K562 (cell line): Measurements from ENCODE around the gene ADPRHL1. TPM values are rescaled to one million over a fixed set of nuclear protein-coding genes. Genes with fewer than 3 reads are reported as not detected.

ENCODE experiments used
- E2F8 ChIP-seq: fragments of 450-650 bp; IDR thresholded peaks from 2 replicates; pipeline ENCODE4 v1.7.1; 2018; ENCODE audit warnings: mild to moderate bottlenecking, low read depth; ENCODE audit not compliant: partially characterized antibody
- ELK3 ChIP-seq: fragments of 450-650 bp; formaldehyde crosslinking; IDR thresholded peaks from 2 replicates; pipeline ENCODE4 v1.4.0; 2020; ENCODE audit warnings: mild to moderate bottlenecking
- ESRRA ChIP-seq: fragments of 450-650 bp; IDR thresholded peaks from 2 replicates; pipeline ENCODE4 v1.6.1; 2014; ENCODE audit warnings: low read depth, mild to moderate bottlenecking, moderate library complexity, borderline replicate concordance
- FOXO4 ChIP-seq: fragments of 450-650 bp; formaldehyde crosslinking; IDR thresholded peaks from 2 replicates; pipeline ENCODE4 v1.4.0; 2020; ENCODE audit warnings: mild to moderate bottlenecking, moderate library complexity
- GTF3C2 ChIP-seq: IDR thresholded peaks from 3 replicates; pipeline ENCODE4 v1.6.1; 2011; ENCODE audit warnings: borderline replicate concordance, mild to moderate bottlenecking, moderate library complexity; ENCODE audit not compliant: insufficient read length; ENCODE audit errors: extremely low read depth
- KHSRP ChIP-seq: fragments of 450-650 bp; IDR thresholded peaks from 2 replicates; pipeline ENCODE4 v1.6.1; 2017
- NCOA6 ChIP-seq: fragments of 450-650 bp; IDR thresholded peaks from 2 replicates; pipeline ENCODE4 v1.6.1; 2017; ENCODE audit warnings: mild to moderate bottlenecking
- NFATC3 ChIP-seq: fragments of 450-650 bp; IDR thresholded peaks from 2 replicates; pipeline ENCODE4 v1.6.1; 2017; ENCODE audit warnings: mild to moderate bottlenecking
- NFXL1 ChIP-seq: fragments of 450-650 bp; formaldehyde crosslinking; IDR thresholded peaks from 2 replicates; pipeline ENCODE4 v1.4.0; 2021; ENCODE audit warnings: mild to moderate bottlenecking
- SAFB ChIP-seq: fragments of 200-400 bp; formaldehyde crosslinking; IDR thresholded peaks from 2 replicates; pipeline ENCODE4 v1.6.1; 2017; ENCODE audit warnings: low read depth, low read length, borderline replicate concordance
- SMAD1 ChIP-seq: fragments of 150-350 bp; IDR thresholded peaks from 2 replicates; pipeline ENCODE4 v1.6.1; 2014; ENCODE audit warnings: low read length, low read depth; ENCODE audit not compliant: partially characterized antibody
- SRF ChIP-seq, 2 experiments: fragments of 250-450, 450-650 bp in 1 of 2; sonication (Bioruptor Pico) in 1 of 2; sonication (generic) in 1 of 2; formaldehyde crosslinking; IDR thresholded peaks; 2 replicates each; pipeline versions ENCODE4 v1.5.0 to v1.5.1; 2020 to 2022; ENCODE audit warnings: mild to moderate bottlenecking in 1 of 2, missing genetic modification reagents in 1 of 2
- TFAM ChIP-seq: fragments of 250-450 bp; sonication (Bioruptor Pico); conservative IDR thresholded peaks from 2 replicates; pipeline ENCODE4 v1.5.0; 2021; ENCODE audit warnings: mild to moderate bottlenecking, moderate library complexity
- TRIM24 ChIP-seq, 2 experiments: fragments of 450-650 bp; IDR thresholded peaks; 2 replicates each; pipeline ENCODE4 v1.6.1; 2016
- XRCC3 ChIP-seq: fragments of 450-650 bp; IDR thresholded peaks from 2 replicates; pipeline ENCODE4 v1.6.1; 2017; ENCODE audit warnings: mild to moderate bottlenecking, moderate library complexity
- ZKSCAN3 ChIP-seq: fragments of 250-450 bp; sonication (Bioruptor Pico); IDR thresholded peaks from 2 replicates; pipeline ENCODE4 v1.4.0; 2020
- ZNF347 ChIP-seq: fragments of 450-650 bp; formaldehyde crosslinking; IDR thresholded peaks from 2 replicates; pipeline ENCODE4 v1.4.0; 2020; ENCODE audit warnings: low read depth, mild to moderate bottlenecking, moderate library complexity
- ZNF583 ChIP-seq: fragments of 250-450 bp; sonication (Bioruptor Pico); IDR thresholded peaks from 2 replicates; pipeline ENCODE4 v1.4.0; 2020
- ZNF586 ChIP-seq: fragments of 450-650 bp; formaldehyde crosslinking; conservative IDR thresholded peaks from 2 replicates; pipeline ENCODE4 v1.4.0; 2020; ENCODE audit warnings: mild to moderate bottlenecking, moderate library complexity
- polyA plus RNA-seq, 8 experiments: library from polyadenylated mRNA; depleted of rRNA in 4 of 8; stranded (reverse) in 5 of 8; unstranded in 3 of 8; fragments of >200 nt; fragmentation: Nextera tagmentation in 2 of 8; fragmentation: Illumina TruSeq in 1 of 8; extraction: Ambion mirVana in 2 of 8; extraction: Trizol in 1 of 8; gene quantifications; 2 replicates each; pipeline versions ENCODE4 v1.2.1 to v1.2.3, GENCODE V29; 2011 to 2014; ENCODE audit warnings: inconsistent platforms in 1 of 8, missing spikeins in 1 of 8
- total RNA-seq, 7 experiments: library from RNA; depleted of rRNA in 6 of 7; stranded (reverse); fragments of >200 nt in 6 of 7; fragmentation: Illumina TruSeq in 2 of 7; extraction: Trizol in 2 of 7; gene quantifications; 2 replicates each; pipeline versions ENCODE4 v1.2.1 to v1.2.3, GENCODE V29; 2011 to 2021; ENCODE audit warnings: low replicate concordance in 1 of 7

The ADPRHL1 gene
- total and polyA plus RNA-seq, 9 of the 15 experiments (the other 6 are each of a cell fraction or from before 2014, with no cell fraction given), result 0.06 to 0.76 (median 0.37) TPM; not detected in 1

GRCh38 chr13:113490496-113491417 is 37.5 kb upstream of the ADPRHL1 start, which contains the start of gene DCUN1D2 (continued):
- TF ChIP-seq FOXO4 (no peak), GTF3C2 (no peak), NCOA6 (no peak), SAFB (peak; percentile 100), ZNF586 (CRISPR knock-in tag) (no peak), NFXL1 (CRISPR knock-in tag) (no peak), XRCC3 (no peak), NFATC3 (no peak), TFAM (CRISPR knock-in tag) (no peak), ZNF583 (CRISPR knock-in tag) (no peak), SRF (CRISPR knock-in tag; IDR thresholded peaks at IDR 0.05) (peak in 1 of 2 experiments; percentile 22; a peak in 1 of 4 replicates), ELK3 (CRISPR knock-in tag) (no peak), KHSRP (no peak), SMAD1 (no peak), ZKSCAN3 (CRISPR knock-in tag) (no peak), TRIM24 (IDR thresholded peaks at IDR 0.05) (no peak), E2F8 (no peak), ESRRA (peak; percentile 58; the same call in 1 of the 2 replicates), ZNF347 (CRISPR knock-in tag) (no peak)
